ENCODE measurements around the gene BET1L.

Gene BET1L

DNA sequence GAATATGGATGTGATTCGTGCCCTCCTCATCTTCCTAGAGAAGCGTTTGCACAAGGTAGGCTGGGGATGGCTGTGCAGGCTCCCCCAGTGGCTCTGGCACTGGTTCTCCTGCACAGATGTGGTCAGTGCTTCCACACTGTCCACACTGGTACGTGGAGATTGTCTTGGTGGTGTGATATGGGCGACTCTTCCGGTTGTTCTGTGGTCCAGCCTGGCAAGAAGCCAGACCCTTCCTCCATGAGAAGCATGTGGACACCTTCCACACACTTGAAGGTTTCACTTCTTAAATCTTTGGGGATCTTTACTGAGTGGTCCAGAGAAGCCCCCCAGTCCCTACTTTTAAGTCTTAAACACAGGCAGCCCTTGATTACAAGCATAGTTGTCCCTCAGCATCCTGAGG, 4.1 kb upstream of the BET1L start:
- no peak for DNase-seq

- no peak for DNase-seq
Measured at GRCh38 chr11:210803-211180, 3.6 kb upstream of the BET1L start.

- no peak for DNase-seq
Measured at GRCh38 chr11:210122-210802, 3.1 kb upstream of the BET1L start.

GRCh38 chr11:209275-210121, 2.3 kb upstream of the BET1L start:
- no peak for DNase-seq

- DNase-seq, result no peak
Measured at GRCh38 chr11:208917-209260, 1.7 kb upstream of the BET1L start.

DNA sequence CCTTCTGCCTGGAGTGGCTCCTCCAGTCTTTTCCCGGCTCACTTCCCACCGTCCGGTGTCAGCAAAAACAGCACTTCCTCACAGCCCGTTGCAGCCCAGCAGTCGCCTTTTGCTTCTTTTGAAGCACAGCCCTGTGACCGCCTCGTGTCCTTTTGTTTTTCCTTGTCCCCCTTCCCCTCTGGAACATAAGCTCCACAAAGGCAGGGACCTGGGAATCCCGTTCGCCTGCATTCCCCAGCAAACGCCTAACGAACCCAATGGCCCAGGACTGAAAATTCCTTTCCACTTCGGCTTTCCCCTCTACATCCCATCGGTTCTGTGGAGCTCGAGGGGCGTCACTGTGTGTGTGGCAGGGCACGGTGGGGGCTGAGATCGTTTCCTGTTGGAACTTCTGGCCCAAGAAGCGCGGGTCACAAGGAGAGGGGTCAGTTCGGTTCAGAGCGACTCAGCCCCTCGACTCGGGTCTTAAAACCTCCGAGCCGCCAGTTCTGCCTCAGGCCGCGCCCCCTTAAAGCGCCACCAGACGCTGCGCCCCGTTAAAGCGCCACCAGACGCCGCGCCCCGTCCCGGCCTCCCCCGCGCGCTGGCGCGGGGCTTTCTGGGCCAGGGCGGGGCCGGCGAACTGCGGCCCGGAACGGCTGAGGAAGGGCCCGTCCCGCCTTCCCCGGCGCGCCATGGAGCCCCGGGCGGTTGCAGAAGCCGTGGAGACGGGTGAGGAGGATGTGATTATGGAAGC, 1.1 kb upstream of the BET1L start:
- DNase-seq, result peak; percentile 82

DNA sequence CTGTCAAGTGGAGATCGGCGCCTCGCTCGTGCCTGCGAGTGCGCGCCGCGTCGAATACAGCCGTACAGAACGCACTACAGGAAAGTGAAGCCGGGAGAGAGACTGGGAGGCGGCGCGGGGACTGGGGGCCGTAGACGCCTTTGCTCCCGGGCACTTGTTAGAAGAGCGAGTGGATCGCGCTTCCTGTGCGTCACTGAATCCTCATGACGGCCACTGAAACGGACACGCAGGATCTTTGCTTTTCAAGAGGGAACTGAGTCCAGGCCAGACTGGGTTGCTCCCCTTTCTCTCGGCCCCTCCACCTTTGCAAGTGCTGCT, 623 bp upstream of the BET1L start:
- DNase-seq, result no peak

DNA sequence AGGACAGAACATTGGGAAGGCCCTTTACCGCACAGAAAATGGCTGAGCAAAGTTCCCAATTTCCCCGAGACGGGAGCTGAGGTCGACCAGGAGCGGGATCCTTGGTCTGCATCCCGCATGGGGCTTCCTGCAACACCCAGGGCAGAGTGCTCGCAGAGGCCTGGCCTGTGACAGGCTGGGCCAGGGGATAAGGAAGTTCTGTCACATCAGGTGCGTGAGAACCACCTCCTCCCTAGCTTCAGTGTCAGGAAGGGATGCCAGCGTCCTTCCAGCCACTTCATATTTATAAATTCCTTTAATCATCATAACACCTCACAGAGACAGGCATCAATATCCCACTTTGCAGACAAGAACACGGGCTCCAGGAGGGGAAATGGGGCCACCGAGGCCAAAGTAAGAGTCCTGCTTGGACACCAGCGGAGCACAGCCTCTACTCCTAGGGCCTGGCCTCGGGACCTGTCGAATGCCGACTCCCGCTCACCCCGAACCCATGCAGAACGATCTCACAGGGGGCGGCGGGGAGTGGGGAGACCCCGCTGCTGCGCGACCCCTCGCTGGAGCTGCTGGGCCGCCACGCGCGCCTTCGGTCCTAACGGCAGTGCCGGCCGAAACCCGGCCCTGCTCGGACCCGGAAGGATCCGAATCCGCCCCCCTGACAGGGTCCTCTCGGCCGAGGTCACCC, 532 bp downstream of the BET1L start:
- DNase-seq, result no peak

DNA sequence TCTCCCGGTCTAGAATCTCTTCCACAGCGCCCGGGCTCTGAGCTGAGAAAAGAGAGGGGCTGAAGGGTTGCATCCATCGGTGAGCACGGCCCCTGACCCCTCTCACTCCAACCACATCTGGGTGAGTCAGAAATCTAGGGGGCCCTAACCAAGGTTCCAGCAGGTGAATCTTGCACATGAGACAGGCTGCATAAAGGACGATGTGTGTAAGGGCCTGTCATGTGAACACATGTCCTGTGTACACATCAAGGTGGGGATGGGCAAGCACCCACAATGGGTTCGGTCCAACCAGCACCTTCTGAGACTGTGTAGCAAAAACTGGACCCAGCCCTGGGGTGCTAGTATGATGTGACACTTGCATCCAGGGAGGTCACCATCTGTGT, 1.2 kb downstream of the BET1L start:
- no peak for DNase-seq

GRCh38 chr11:205221-206001, 1.8 kb downstream of the BET1L start:
- DNase-seq, result no peak

GRCh38 chr11:204587-205109, 2.6 kb downstream of the BET1L start:
- no peak for DNase-seq

- no peak for DNase-seq
Measured at GRCh38 chr11:203945-204586, 3.1 kb downstream of the BET1L start.

DNA sequence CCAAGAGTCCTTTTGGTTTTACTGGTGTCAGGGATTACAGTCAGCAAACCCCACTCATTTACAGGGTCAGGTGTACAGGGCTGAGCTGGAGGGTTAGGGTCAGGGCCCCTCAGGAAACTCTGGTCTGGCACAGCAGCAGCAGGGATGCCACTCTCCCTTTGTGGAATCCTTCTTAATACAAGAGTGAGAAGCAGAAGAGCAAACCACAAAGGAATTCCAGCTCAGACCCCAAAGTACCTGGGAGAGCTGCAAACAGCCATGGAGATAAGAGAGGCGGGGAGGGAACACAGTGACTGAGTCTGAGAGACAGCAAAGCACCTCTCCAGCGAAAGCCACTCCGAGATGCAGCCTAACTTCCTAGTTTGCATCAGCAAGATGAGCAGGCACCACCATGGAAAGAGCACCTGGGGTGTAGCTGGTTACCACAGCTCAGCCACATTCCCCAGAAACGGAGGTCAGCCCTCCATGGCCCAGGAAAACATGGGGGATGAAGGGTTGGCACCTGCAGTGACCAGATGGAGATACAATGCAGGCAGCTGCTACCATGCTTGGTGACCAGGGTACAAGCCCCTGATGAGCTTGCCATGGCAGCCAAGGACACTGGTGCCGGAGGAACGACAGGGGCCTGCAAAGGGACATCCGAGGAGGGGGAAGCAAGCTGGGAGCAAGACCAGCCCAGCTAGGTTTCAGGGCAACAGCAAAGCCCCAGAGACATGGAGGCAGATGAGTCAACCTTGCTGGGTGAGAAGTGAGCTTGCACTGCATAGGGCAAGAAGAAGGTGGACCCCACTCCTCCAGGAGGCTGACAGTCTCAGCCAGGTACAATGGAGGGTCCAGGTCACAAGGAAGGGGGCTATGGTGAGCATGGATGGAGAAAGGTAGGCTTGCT, 3.9 kb downstream of the BET1L start:
- no peak for DNase-seq

DNA sequence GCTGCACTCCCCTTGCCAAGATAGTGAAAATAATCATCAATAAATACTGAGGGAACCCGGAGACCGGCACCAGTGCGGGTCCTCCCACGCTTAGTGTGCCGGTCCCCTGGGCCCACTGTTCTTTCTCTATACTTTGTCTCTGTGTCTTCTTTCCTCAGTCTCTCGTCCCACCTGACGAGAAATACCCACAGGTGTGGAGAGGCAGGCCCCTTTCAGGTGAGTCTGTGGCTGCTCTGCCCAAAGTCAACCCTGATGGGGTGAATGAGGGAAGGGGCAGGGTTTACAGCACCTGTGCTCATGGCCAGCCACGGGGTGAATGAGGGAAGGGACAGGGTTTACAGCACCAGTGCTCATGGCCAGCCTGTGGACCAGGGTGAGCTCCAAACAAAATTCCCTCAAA, 4.7 kb downstream of the BET1L start:
- DNase-seq, result no peak

DNA sequence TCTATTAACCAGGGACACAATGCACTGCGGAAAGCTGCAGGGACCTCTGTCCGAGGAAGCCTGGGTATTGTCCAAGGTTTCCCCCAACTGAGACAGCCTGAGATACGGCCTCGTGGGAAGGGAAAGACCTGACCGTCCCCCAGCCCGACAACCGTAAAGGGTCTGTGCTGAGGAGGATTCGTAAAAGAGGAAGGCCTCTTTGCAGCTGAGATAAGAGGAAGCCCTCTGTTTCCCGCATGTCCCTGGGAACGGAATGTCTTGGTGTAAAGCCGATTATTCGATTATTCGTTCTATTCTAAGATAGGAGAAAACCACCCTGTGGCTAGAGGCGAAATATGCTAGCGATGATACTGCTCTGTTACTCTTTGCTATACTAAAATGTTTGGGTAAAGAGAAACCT, 5.2 kb downstream of the BET1L start:
- no peak for DNase-seq

GRCh38 chr11:200224-201003, 6.8 kb downstream of the BET1L start:
- no peak for DNase-seq

DNA sequence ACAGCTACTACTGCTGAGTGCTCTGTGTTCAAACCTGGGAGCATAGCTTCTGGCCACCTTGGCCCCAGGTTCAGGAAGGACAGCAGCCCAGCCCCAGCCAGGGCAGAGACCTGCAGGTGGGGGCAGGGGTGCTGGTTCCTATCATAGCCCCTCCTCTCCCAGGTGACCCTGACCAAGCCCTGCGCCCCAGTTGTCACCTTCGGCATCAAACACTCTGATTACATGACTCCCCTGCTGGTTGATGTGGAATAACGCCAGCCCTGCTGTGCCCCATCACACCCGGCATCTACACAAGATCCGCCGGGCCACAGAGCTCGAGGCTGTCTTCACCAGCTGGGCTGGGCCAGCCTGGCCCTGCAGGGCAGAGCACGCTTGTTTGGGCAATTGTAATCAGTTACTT, 7.4 kb downstream of the BET1L start:
- no peak for DNase-seq

- DNase-seq, result no peak
Measured at GRCh38 chr11:199004-199581, 8.1 kb downstream of the BET1L start.

- DNase-seq, result no peak
Measured at GRCh38 chr11:198236-198806, 8.9 kb downstream of the BET1L start.
